Kidney epithelial cell (primary cell): ENCODE data around the gene TTLL12. TPM values are rescaled to one million over a fixed set of nuclear protein-coding genes. Genes with fewer than 3 reads are reported as not detected.

Experiments used
- DNase-seq: peaks from one replicate; pipeline ENCODE4 v3.0.0-alpha.2; 2010; ENCODE audit warnings: low read depth
- H3K27me3 ChIP-seq: 2 replicates; pipeline ENCODE4 v1.6.0; 2011; ENCODE audit warnings: low read length; ENCODE audit not compliant: control insufficient read depth, insufficient read depth
- H3K36me3 ChIP-seq: 2 replicates; pipeline ENCODE4 v1.5.1; 2011; ENCODE audit warnings: low read length; ENCODE audit not compliant: control insufficient read depth, insufficient read depth
- H3K4me3 ChIP-seq: 2 replicates; pipeline ENCODE4 v1.5.1; 2011; ENCODE audit warnings: low read depth, mild to moderate bottlenecking, control low read depth, low read length
- total RNA-seq: library from RNA; depleted of rRNA; stranded (reverse); fragments of >200 nt; gene quantifications from 2 replicates; pipeline ENCODE4 v1.2.3, GENCODE V29; 2015
- TF ChIP-seq, protein P1 (sequence below): IDR thresholded peaks from 2 replicates; pipeline ENCODE4 v1.5.1; 2011; ENCODE audit warnings: mild to moderate bottlenecking, moderate library complexity, low read length, control low read depth, inconsistent platforms; ENCODE audit not compliant: insufficient read depth, poor library complexity, severe bottlenecking

TTLL12 gene
- total RNA-seq, 1 donor from 2014 or later = 46.2 TPM

DNA sequence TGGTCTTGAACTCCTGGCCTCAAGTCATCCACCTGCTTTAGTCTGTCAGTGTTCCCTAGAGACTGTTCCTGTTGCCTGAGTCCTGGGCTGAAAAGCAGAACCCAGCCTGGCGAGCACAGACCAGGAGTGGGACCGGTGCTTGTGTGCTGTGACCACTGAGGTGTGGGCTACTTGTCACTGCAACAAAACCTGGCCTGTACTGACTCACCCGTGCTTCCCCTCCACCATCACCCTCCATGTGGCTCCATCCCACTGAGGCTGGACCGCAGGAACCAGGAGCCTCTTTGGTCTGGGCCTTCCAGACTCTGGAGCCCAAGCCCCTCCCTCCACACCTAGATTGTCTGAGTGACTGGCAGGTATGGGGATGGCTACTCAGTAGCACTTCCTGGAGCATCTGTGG is 52.4 kb downstream of the TTLL12 start:
- H3K36me3 ChIP-seq = peaks cover 3% of the 10 kb centered on the region
- H3K27me3 ChIP-seq = no peaks in the 10 kb centered on the region
- DNase-seq = no peak
- TF ChIP-seq, protein P1, sequence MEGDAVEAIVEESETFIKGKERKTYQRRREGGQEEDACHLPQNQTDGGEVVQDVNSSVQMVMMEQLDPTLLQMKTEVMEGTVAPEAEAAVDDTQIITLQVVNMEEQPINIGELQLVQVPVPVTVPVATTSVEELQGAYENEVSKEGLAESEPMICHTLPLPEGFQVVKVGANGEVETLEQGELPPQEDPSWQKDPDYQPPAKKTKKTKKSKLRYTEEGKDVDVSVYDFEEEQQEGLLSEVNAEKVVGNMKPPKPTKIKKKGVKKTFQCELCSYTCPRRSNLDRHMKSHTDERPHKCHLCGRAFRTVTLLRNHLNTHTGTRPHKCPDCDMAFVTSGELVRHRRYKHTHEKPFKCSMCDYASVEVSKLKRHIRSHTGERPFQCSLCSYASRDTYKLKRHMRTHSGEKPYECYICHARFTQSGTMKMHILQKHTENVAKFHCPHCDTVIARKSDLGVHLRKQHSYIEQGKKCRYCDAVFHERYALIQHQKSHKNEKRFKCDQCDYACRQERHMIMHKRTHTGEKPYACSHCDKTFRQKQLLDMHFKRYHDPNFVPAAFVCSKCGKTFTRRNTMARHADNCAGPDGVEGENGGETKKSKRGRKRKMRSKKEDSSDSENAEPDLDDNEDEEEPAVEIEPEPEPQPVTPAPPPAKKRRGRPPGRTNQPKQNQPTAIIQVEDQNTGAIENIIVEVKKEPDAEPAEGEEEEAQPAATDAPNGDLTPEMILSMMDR = no peak
- H3K4me3 ChIP-seq = no peak overlapping the region

DNA sequence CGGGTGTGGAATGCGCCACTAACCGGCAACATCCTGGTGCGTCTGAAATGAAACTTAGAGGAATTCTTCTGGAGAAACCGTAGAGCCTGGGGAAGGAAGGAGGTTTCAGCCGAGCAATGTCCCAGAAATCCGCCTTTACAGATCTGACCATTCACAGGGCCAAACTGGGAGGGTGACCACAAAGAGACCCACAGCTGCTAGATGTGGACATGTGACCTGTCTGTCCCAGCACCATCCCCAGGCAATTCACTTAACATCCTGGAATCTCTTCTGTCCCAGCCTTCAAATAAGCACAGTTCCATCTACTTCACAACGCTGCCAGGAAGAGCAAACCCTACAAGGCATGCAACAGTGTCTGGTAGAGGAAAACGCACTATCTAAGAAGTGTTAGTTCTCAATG is 53.5 kb downstream of the TTLL12 start:
- Histone ChIP-seq H3K36me3 (peaks cover 3% of the 10 kb centered on the region), H3K27me3 (no peaks in the 10 kb centered on the region), H3K4me3 (no peak overlapping the region)
- TF ChIP-seq, protein P1 = no peak
- DNase-seq = no peak

GRCh38 chr22:43131773-43132501 is 55.0 kb downstream of the TTLL12 start:
- TF ChIP-seq, protein P1 = no peak
- DNase-seq = no peak
- H3K4me3 ChIP-seq = no peak overlapping the region
- H3K36me3 ChIP-seq = peaks cover 3% of the 10 kb centered on the region
- no peaks in the 10 kb centered on the region for H3K27me3 ChIP-seq

DNA sequence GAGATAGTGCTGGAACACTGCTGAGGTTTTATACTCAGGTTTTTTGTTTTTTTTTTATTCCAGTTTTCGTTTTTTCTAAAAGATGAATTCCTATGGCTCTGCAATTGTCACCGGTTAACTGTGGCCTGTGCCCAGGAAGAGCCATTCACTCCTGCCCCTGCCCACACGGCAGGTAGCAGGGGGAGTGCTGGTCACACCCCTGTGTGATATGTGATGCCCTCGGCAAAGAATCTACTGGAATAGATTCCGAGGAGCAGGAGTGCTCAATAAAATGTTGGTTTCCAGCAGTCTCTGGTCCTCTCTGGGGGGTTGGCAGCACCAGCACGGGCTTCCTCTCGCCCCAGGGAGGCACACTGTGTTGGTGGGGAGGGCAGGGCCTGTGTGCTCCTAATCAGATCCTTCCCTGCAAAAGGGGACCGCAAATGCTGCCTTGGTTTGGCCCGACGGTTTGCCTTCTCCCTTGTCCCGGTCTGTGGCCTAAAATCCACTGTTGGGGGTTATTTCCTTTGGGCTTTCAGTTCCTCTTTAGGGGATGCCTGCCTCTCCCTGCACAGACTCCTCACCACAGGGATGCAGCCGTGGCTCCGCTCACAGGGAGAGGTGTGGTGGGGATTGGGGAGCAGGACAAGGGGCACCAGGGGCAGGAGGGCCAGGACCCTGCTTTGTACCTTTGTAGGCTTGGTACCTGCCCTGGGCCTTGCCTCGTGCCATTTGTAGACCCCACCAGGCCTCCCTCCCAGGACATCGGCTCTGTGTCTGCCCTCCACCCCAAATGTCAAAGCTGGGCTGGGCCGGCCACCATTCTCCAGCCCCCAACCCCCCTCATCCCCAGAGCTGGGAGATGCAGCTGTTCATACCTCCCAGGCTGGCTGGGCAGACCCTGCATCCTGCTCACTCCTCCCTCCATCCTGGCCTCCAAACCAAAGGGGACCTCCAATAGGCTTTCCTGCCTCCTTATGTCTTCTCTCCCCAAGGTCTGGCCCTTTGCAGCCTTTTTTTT is 57.2 kb downstream of the TTLL12 start:
- no peak for DNase-seq
- TF ChIP-seq, protein P1 = no peak
- Histone ChIP-seq H3K36me3 (no peaks in the 10 kb centered on the region), H3K27me3 (no peaks in the 10 kb centered on the region), H3K4me3 (no peak overlapping the region)

DNA sequence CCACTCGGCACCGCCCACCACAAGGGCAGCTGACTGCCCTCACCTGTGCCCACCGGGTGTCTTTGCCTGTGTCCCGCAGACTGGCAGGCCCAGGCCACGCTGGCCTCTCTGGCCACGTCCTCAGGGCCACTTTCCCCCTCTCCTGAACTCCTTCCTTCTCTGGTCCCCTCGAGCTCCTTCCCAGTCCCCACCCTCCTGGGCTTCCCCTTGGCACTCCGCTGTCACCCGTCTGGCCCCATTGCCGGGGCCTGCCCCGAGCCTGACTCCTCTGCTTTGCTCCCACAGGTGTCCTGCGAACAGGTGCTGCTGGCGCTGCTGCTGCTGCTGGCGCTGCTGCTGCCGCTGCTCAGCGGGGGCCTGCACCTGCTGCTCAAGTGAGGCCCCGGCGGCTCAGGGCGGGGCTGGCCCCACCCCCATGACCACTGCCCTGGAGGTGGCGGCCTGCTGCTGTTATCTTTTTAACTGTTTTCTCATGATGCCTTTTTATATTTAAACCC is 58.0 kb downstream of the TTLL12 start:
- Histone ChIP-seq H3K4me3 (no peak overlapping the region), H3K36me3 (no peaks in the 10 kb centered on the region), H3K27me3 (no peaks in the 10 kb centered on the region)
- no peak for DNase-seq
- TF ChIP-seq, protein P1 = no peak
